GM18526 (cell line): Measurements from ENCODE around the gene KISS1R.

ENCODE experiments used
- POLR2A ChIP-seq: IDR thresholded peaks from 3 replicates; pipeline ENCODE4 v1.6.1; 2011; ENCODE audit not compliant: insufficient read length; ENCODE audit errors: extremely low read depth

The KISS1R gene

GRCh38 chr19:937259-937694 is 20.1 kb downstream of the KISS1R start:
- TF ChIP-seq POLR2A, result no peak

DNA sequence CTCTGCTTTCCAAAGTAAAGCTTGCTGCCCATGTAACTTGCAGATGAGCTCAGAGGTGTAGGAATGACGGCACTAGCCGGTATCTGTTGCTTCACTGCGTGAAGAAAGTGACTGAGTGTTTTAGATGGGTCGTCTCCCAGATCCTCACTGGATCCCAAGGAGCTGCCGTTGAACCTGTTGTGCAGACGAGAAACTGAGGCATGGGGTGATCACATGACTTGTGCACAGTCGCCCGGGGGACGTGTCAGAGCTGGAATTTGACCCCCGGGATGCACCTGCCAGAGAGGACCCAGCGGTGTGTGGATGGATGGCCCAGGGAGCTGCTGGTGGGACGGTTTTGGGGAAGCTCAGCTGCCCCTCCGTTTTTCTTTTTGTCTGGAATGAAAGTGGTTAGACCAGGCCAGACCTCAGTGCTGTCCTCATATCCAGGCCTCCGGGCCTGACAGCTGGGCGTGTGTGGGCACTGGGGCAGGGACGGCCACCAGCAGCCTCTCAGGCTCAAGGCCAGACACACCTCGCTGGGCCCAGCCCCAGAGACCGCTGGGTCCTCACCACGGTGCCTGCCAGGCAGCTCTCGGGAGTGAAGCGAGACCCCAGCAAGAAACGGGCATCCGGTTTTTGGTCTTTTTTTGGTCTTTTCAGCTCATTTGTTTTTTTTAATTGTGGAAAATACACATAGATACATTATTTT is 21.2 kb downstream of the KISS1R start:
- TF ChIP-seq POLR2A, result no peak

DNA sequence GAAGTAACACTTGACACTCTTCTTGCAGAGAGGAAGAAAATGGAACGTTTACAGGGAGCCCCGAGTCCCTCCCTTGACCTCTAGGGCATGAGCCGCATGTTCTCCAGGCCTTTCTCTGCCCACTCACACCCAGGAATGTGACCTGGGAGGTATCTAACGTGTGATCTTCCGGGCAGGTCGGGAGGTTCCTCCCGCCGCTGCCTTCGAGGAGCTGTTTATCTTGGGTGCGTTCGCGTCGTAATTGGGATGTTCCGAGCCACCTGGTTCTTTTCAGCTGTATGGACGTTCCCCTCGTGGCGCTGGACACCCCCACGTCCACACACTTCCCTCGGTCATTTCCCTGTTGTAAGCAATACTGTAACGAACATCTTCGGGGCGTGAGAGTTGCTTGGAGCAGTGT is 22.3 kb downstream of the KISS1R start:
- no peak for TF ChIP-seq POLR2A

- TF ChIP-seq POLR2A, result no peak
Observed at GRCh38 chr19:939922-940321, 22.8 kb downstream of the KISS1R start.

GRCh38 chr19:940591-941291 is 23.6 kb downstream of the KISS1R start:
- no peak for TF ChIP-seq POLR2A

GRCh38 chr19:941292-942132 is 24.4 kb downstream of the KISS1R start:
- no peak for TF ChIP-seq POLR2A

GRCh38 chr19:942133-942645 is 25.1 kb downstream of the KISS1R start:
- TF ChIP-seq POLR2A, result no peak

GRCh38 chr19:943551-944170 is 26.5 kb downstream of the KISS1R start:
- no peak for TF ChIP-seq POLR2A

- no peak for TF ChIP-seq POLR2A
Observed at GRCh38 chr19:944171-944567, 27.0 kb downstream of the KISS1R start.

DNA sequence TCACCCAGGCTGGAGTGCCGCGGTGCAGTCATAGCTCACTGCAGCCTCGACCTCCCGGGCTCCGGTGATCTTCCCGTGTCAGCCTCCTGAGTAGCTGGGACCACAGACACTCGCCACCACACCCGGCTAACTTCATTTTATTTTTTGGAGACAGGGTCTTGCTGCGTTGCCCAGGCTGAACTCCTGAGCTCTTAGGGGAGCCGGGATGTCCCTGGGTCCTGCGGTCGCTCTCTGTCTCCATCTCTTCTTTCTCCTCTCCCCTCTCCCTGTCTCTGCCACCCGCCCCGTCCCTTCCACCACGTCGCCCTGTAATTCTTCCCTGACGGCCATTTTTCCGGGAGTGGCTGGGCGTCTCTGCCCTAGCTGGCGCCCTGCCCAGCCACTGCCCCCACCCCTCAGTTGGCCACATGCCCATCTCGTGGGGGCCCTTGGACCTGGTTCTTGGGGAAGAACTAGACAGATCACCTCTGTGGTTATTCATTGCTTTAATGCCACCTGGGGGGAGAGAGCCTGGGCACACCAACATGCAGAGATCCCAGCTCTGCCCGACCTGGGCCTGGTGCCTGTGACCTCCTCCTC is 27.6 kb downstream of the KISS1R start:
- no peak for TF ChIP-seq POLR2A

DNA sequence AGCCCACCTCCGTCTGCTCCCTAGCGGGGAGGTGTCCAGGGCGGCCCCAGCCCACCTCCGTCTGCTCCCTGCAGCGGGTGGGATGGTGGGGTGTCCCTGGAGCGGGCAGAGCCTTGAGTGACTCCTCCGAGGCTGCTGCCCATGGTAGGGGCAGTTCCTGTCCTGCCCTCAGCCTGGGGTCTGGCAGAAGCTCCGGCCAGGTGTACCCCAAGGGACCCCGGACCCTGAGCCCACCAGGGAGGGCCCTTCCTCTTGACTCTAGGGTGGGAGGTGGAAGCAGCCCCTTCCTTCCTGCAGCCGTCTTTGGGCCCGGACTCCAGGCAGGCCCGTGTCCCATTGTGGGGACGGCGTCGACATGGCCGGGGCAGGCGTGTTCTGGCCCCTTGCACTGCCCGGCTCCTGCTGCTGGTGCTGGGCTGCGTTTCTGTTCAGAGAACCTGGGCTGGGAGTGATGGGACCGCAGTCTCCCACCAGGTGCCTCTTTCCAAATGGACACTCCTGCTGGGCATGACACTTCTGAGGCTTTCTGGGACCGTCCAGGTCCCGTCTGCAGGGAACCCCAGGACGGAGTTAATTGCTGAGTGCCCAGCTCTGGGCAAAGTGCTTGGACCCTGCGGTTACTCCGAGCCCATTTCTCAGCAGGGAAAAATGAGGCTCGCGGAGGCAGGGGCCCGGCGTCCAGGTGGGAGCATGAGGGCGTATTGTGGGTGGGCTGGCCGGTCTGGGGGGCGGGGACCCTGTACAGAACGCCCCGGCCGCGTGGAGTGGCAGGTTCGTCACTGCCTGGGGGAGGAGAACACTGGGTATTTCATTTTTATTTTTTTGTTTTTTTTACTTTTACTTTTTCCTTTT is 28.5 kb downstream of the KISS1R start:
- no peak for TF ChIP-seq POLR2A

GRCh38 chr19:947090-947706 is 30.1 kb downstream of the KISS1R start:
- no peak for TF ChIP-seq POLR2A

DNA sequence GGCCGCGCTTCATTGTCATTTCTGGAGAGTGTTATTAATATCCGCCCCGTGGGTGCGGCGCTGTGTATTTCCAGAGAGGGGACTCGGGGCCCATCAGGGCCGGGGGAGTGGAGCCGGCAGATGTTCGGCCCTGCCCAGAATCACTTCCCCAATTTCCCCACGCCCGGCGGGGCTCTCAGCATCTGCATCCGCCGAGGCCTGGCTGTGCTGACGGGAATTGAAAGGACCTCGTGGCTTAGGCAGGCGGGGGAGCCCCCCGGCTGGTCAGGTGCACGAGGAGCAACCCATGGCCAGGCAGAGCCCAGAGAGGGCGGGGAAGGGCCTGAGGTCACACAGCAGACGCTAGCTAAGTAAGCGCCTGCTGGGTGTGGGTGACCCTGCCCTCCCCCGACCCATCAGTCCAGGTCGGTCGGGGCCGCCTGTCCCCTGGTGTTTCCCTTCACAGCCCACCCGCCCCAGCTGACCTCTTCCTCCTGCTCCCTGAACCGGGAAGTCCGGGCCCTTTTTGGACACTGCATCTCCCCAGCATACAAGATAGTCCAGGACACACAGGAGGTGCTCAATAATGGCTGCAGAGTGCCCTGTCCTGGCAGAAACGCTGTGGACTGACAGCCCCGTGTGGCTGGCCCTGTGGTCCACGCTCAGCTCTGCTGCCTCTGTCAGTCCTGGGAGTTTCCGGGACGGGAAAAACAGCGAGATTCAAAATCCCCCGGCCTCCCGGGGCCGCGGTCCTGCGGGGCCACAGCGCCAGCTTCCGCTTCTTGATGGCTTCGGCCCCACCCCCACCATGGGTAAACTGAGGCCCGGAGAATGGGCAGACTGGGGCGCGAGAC is 30.8 kb downstream of the KISS1R start:
- no peak for TF ChIP-seq POLR2A
